ENCODE measurements around the gene LRMDA.

GRCh38 chr10:75505840-75506506 is 74.5 kb downstream of the LRMDA start:
- TF ChIP-seq BRCA1 (IDR thresholded peaks at IDR 0.05; ENCODE audit: low read depth, low read length) (no peak), NRF1 (conservative IDR thresholded peaks at IDR 0.05; ENCODE audit: low read depth, low read length) (no peak), MXI1 (IDR thresholded peaks at IDR 0.05; ENCODE audit: low read depth, low read length) (no peak), POLR2AphosphoS5 (IDR thresholded peaks at IDR 0.05; ENCODE audit: low read length) (no peak)

All from GM12878 (cell line).